ENCODE data around the gene KCNJ6.

- TF ChIP-seq L3MBTL2 (conservative IDR thresholded peaks at IDR 0.05) (no peak), BHLHE40 (IDR thresholded peaks at IDR 0.05; ENCODE audit: borderline replicate concordance) (no peak), ELF4 (IDR thresholded peaks at IDR 0.05) (no peak), FOXK2 (IDR thresholded peaks at IDR 0.05) (no peak), ARNT (IDR thresholded peaks at IDR 0.05) (no peak), TARDBP (IDR thresholded peaks at IDR 0.05) (no peak), LEF1 (IDR thresholded peaks at IDR 0.05; ENCODE audit: borderline replicate concordance) (no peak), SP1 (IDR thresholded peaks at IDR 0.05) (no peak), FOXM1 (IDR thresholded peaks at IDR 0.05; ENCODE audit: borderline replicate concordance) (no peak), NFRKB (IDR thresholded peaks at IDR 0.05) (no peak), ZNF384 (IDR thresholded peaks at IDR 0.05) (no peak)
Observed at GRCh38 chr21:37904856-37905255, 11.4 kb downstream of the KCNJ6 start.

Data from HEK293T (cell line).